COR-L47 (cell line): ENCODE results near the gene SIGLEC12.
"Not testable (repeated sequence)": the region's sequence is repeated elsewhere in the genome, so short reads cannot be mapped to it uniquely, and the experiment has no call there.

Experiments
- DNase-seq: peaks from one replicate; lab custom pipeline; 2025; lab: John Stamatoyannopoulos, UW

The SIGLEC12 gene

DNA sequence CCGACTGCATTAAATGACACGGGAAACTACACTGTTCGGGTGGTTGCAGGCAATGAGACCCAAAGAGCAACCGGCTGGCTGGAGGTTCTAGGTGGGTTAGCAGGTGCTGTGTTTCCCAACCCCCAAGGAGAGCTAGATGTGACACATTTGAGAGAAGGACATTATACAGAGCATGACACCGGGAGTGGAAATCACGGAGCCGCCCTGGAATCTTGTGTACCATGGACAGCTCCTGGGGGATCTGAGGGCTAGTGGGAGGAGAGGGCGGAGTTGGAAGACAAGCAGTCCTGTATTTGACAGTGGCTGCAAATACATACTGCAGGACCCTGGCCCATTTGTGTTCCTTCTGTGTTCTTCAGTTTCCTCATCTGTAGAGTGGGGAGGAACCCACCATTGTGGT lies 21.0 kb downstream of the SIGLEC12 start:
- no peak for DNase-seq

DNA sequence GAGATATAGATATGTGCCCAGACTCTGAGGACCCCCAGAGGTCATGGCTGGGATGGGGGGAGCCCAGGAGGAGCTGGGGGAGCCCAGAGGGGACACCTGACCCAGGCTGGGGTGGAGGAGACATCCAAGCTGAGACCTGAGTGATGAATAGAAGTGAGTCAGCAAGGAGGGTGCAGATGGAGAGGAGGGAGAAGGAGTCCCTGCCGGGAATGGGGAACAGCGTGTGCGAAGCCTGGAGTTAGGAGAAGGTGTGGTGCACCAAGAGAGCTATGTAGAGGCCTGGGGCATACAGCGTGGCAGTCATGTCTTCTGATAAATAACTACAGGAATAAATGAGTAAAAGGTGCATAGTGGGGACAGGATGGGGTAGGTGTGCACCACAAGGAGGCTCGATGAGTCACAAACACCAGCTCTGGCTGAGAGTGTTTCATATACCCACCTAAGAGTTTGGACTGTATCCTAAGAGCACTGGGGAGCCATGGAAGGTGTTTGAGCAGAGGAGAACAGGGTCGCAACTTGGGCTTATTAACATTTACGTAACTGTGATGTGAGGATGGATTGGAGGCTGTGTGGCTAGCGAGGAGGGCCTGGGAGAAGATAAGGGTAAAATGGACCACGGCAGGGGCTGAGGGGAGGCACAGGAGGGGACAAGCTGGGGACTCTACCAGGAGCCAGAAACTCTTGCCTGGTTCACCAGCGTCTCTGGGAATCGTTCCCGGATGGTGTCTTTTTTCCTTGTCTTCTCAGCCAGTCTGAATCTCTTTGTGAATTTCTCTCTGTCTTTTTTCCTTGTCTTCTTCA lies 21.9 kb downstream of the SIGLEC12 start:
- DNase-seq, result no peak

DNA sequence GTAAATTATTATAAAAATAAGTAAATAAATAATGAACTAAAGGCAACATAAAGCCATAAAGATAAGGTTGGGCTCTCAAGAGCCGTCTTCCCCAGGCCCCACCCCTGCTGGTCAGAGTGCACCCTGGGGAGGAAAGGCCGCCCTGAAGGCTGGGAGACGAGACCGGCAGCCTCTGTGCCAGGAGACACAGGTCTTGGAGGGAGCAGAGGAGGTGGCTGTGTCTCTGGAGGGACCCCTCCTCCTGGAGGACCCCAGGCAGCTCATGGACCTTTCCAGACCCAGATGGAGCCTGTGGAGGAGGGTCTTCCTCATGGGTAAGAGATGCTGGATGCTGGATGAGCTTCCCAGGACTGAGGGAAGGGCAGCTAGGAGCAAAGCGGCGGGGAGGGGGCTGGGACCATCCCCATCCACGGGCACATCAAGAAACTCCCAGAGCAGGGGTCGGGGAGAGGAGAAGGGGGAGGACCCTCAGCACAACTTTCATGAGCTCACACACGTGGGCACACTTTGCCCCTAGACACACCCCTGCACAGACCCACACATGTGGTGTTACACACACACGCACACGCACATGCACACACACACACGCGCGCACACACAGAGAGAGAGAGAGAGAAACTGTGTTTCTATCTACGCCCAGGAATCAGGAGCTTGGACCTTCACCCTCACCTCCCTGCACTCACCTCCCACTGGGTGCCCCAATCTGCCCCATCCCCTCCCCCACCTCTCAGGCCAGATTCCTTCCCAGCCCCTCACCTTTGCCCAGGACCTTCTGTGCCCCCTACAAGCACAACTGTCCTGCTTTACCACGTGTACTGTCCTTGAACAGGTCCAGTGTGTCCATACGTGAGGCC lies 23.0 kb downstream of the SIGLEC12 start, which contains the start of gene CEACAM18:
CEACAM18 (plus strand) TSS at position 159 of the 854 bp plus-strand sequence.
- DNase-seq, result no peak

DNA sequence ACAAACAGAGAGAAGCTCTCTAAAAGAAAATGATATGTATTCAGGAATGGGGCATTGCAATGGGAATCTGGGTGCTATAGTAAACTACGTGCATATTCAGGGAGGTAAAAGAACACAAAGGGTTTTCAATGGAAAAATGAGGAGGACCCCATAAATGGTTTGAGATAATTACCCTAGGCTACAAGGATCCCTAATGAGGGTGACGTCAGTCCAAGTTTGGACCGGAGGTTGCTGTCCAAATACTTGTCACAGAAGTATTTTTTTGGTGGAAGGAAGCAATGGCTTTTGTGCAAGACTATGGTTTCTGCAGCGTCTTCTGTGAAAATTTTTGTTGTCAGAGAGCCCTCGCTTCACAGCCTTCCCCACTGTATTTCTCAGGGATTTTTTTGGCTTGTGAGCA lies 24.3 kb downstream of the SIGLEC12 start:
- DNase-seq, result no peak

DNA sequence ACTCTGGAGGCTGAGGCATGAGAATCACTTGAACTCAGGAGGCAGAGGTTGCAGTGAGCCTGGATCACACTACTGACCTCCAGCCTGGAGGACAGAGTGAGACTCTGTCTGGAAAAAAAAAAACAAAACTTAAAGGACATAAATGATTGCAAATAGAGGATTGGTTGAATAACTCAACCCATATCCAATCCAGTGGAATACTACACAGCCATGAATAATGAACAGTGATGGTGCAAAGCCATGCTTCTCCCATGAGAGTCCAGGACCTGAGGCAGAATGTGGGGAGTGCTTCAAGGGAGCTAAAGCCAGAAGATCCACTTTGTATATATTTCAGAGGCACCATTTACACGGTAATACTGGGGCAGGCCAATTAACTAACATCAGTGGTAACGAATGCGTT lies 25.4 kb downstream of the SIGLEC12 start:
- no peak for DNase-seq

DNA sequence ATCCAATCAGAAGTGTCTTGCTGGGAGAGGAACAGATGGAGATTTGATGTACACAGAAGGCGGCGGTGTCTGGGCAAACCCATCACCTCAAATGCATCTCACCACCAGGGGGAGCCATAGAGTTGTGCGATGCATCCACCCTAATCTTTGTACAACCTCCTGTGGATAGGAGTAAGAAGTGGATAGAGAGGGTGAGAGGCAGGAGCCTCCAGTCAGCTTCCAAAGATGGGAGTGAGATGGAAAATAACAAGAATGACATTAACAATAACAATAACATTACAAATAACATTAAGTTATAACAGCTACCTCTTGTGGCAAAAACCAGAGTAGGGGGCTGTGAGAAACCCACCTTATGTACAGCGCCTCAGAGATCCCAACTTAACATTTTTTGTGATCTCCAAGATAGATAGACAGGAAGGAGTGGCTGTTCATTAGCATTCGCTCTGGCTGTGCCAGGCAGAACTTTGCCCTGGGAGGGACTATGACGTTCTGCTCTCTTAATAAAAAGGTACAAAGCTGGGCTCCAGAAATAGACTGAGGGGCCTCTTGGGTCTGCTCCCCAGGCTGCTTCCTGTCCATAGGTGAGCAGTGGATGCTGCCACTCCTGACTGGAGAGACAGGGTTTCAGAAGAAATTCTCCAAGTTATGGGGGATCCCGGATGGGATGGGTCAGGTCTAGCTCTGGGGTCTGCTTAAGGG lies 28.4 kb downstream of the SIGLEC12 start:
- peak; percentile 18 for DNase-seq

DNA sequence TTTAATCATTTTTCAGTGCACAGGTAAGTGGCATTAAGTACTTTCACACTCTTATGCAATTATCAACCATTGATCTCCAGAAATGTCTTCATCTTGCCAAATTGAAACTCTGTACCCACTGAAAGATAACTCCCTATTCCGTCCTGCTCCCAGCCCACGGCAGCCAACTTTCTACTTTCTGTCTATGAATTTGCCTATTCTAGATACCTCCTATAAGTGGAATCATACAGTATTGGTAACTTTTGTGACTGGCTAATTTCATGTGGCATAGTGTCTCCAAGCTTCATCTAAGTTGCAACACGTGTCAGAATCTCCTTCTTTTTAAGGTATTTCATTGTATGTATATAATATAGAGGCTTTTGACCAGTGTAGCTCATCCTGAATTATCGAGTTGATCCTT lies 29.0 kb downstream of the SIGLEC12 start:
- DNase-seq, result no peak

DNA sequence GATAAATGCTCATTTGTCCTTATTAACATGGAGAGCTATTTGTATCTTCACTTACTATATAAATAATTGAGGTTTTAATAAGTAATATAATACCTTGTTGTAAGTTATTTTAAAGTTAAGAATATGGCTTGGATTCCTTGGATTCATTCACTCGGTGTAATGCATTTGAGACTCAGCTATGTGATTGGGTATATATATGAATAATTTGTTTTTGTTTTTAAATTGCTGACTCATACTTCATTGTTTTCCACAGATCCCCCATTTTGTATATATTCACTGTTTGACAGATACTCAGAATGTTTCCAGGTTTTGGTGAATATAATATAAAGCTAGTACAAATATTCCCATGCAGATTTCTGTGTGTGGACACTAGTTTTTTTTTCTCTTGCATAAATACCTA lies 30.1 kb downstream of the SIGLEC12 start:
- DNase-seq, result no peak

DNA sequence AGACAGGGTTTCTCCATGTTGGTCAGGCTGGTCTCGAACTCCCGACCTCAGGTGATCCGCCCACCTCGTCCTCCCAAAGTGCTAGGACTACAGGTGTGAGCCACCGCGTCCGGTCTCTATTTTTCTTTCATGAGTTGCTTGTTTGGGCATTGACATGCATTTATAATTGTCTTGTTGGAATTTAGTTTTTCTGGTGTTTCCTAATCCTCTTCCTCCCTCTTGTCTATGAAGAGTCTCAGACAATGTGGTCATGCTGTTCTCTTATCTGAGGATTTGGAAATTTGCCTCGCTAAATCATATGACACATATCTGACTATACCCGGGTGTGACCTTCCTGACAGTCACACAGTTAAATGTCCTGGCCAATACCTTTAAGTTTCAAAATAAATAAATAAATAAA lies 30.6 kb downstream of the SIGLEC12 start:
- no peak for DNase-seq

DNA sequence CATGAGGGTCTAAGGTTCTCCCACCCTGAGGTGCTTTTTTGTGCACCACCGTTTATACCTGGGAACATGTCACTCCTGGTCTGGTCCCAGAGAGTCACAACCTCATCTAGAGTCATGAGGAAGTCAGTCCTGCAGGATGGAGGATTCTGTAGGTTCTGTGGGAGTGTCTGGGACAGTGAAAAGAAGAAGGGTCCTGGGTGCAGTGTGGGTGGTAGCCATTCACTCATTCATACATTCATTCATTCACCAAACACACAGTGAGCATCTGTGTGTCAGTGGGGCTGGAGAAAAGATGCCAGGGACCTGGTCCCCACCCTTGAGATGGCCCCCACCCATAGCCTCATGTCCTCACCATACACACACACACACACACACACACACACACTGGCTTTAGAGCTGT lies 32.0 kb downstream of the SIGLEC12 start:
- no peak for DNase-seq

DNA sequence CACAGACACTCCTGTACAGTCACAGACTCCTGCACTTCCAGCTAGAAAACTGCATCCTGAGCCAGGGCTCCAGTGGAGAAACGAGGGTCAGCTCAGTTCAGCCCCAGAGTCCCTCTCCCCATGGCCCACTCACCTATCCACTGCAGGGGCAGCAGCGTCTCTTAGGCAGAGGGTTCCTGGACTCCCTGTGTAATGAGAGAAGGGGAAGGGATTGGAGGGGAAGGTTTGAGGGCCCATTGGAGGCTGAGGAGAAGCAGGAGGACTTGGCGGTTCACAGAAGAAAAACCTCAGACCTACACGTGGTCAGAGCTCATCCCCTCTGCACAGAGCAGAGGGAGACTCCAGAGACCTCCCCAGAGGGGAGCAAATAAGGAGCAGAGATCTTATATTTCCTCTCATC lies 32.4 kb downstream of the SIGLEC12 start:
- no peak for DNase-seq

DNA sequence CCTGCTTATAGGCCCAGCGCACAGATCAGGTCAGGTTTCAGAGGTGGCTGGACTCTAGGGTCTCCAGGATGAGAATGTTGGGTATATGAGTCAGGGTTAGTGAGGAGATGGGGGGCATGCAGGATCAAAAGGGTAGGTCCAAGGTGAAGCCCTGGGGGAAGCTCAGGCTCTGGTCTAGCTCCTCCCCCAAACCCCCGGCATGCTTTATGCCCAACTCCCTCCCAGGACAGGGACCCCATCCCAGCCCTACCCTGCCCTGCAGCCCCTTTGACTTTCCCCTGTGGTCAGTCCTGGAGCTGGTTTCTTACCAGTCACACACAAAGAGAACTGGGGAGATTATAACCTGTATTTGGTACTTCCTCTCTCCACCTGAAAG lies 33.1 kb downstream of the SIGLEC12 start:
- DNase-seq, result no peak

DNA sequence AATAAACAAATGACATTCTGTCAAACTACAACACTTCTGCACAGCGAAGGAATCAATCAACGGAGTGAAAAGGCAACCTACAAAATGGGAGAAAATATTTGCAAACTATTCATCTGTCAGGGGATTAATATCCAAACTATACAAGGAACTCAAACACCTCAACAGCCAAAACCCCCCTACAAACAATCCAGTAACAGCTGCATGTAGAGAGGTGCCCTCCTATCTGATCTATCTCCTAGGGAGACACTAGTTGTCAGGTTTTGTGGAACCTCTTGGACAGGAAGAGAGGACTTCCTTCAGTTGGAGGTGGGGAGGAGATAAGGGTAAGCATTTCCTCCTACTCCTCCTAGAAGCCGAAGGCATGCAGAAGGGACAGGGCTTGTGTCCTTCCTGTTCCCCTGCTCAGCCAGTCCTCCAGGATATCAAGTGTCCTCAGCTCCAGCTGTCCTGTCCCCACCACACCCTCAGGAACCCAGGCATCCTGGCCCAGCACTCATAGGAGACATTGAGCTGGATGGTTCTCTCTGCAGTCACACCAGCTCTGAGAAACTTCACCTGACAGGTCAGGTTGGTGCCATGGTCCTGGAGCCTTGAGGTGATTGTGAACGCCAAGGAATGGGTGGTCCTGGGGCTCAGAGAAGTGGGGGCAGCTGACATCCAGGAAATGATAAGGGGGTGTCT lies 33.6 kb downstream of the SIGLEC12 start:
- DNase-seq, result no peak

DNA sequence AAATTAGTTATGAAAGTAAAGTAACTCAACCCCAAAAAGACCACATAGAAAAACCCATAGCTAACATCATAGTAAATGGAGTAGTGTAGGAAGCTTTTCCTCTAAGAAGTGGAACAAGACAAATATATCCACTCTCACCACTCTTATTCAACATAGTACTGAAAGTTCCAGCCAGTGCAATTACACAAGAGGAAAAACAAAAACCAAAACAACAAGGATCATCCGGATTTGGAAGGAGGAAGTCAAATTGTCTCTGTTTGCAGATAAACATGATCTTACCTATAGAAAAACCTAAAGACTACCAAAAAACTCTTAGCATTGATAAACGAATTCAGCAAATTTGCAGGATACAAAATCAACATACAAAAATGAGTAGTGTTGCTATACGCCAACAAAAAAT lies 34.9 kb downstream of the SIGLEC12 start:
- DNase-seq, result no peak

DNA sequence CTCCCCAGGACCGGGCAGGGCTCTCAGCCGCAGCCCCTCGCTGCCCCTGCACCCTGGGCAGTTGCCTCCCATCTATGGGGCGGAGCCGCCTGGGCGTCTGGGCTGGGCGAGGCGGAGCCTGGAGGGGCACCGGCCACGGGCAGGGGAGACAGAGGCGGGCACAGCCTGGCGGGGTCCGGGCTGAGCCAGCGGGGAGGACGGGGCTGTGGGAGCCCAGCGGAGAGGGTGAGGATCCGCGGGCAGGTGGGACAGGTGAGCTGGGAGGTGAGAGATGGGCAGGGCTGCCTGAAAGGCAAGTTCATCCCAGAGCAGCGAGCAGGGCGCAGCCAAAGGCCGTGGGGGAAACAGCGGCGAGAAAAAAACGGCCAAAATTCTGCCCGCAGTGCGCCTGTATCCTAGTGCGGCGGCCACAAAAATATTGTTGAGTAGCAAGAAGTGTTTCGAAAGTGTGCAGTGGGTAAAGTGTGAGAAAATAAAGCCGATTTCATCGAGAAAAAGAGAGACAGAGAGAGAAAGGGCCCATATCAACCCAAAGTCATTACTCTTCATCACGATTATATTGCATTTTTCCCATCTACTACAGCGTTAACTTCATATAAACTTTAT lies 37.5 kb downstream of the SIGLEC12 start:
- not testable (repeated sequence) for DNase-seq

DNA sequence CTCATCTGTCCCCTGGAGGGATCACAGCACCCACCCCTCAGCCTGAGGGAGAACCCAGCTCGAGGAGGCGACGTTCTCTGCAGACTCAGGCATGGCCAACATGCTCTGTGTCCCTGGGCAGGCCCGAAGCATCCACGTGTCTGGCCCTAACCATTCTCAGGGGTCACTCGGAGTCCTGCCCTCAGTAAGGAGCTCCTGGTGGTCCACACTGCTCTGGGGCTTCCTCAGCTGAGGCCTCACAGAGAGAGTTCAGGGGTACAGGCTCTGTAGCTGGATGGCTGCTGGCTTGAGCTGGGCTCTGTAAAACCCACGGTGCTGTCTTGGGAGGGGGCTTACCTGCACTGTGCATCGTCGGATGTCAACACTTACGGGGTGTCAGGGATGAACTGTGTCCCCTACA lies 38.9 kb downstream of the SIGLEC12 start:
- DNase-seq, result no peak

DNA sequence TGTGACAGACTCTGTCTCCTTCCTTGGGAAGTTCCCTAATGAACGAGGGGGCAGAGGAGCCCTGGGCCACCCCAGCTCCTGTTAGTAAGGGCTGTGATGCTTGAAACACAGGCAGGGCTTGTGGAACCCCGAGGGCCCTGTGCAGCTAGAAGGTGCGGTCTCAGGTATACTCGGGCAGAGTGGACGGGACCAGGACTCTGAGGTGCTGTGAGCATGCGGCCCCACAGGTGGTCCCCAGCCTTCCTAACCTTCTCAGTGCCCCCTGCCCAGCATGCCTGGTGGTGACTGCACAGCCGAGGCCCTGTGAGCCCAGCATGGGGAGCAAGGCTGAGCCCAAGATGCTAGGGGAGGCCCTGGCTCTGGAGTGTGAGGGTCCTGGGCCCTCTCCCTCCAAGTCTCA lies 39.3 kb downstream of the SIGLEC12 start:
- no peak for DNase-seq

DNA sequence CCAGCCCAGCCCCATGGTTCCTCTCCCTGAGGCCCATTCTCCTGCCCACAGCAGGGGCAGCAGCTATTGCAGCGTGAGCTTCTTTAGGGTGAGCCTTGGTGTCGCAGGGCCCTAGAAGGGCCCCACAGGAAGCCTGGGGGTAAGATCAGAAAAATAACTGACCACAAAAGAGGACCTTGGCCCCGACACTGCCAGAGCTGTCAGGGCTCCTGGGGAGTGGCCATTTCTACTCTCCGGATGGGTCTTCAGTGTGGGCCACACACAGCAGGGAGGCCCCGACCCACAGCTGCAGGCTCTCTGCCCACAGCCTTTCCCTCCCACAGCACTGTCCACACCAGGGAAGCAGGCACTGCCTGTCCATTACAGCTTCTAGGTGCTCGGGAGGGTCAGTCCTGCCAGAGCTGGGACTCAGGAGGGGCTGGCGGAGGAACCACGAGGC lies 39.9 kb downstream of the SIGLEC12 start:
- DNase-seq, result no peak

DNA sequence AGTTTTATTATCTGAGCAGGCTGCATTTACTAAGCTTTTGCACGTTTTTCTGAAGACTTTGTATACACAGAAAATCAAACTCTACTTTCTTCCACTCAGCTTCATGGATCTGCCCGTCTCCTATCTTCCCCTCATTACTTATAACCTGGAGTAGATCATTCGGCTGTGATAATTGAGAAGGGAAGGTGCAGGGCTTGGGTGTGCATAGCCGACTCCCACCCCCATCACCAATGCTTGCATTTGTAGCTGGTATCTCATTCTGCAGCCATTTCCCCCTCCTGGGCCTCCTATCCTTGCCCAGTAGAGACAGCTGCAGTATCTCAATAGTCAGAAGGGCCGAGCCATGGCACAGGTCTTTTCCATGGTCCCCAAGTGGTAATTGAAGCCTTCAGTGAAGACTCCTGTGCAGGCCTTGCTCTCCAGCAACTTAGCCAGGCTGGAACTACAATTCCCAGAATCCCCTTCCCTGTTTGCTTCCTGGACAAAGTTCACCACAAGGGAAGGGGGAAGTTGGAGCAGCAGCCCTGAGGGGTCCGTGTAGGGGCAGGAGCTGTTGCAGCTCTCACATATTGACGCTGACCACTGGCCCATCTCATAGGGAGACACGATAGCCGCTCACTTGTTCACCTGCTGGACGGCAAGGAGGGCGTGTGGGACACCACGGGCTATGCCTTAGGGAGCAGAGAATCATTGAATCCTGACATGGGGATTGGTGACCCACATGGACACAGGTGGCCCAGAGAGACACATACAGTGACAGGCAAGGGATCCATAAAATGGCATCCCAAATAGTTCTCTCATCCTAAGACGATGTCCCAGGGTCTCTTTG lies 41.2 kb downstream of the SIGLEC12 start:
- DNase-seq, result peak; percentile 3

DNA sequence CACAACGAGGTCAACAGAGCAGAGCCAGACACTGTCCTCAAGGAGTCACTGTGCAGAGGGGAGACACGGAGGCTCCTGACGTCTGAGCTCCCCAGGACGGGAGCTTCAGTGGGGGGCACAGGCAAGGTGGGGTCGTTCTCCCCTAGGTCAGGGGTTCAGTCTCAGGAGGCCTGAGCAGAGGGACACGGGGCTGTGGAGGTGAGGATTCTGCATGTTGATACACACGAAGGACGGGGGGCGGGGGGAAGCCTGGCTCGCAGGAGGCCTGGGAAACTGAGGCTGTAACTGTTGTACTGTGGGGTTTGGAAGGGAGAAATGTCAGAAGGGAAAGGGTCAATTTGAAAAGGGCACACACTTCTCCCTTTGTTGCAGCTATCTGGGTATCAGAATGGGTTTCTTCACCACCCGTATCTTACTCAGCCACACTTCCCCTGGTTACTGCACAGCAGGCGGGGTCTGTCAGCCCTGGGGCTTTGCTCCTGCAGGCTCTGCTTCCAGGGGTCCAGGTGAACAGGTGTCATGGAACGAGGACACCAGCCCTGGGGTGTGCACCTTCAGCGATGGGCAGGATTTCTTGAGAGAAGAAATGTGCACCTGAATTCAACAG lies 42.6 kb downstream of the SIGLEC12 start:
- no peak for DNase-seq
